HG03159 (cell line): ENCODE data around the gene FGF14.

Experiments used
- ATAC-seq: cut with Tn5 transposase; IDR thresholded peaks from one replicate; pipeline ENCODE4 v1.9.1; 2021; ENCODE audit warnings: mild to moderate bottlenecking, moderate library complexity; ENCODE audit not compliant: unreplicated experiment

FGF14 gene

GRCh38 chr13:101998129-101998528, 403.7 kb downstream of the FGF14 start:
- no peak for ATAC-seq

DNA sequence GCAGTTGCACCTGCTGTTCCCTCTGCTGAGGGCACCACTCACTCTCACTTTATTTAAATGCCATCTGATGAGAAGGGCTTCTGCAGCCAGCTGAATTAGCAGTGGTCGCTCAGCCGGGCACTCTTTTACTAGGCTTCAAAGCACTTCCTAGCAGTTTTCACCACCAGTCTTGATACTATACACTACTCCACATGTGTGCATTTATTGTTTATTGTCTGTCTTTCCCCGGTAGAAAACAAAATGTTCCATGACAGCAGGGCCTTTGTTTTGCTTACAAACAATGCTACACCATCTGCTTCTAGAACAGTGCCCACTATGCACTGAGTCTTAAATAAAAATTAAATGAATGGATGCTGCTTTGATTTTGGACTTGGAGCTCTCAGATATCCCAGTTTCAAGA, 404.9 kb downstream of the FGF14 start:
- no peak for ATAC-seq

GRCh38 chr13:101989798-101990350, 412.0 kb downstream of the FGF14 start:
- no peak for ATAC-seq

- no peak for ATAC-seq
These were observed 413.7 kb downstream of the FGF14 start for GRCh38 chr13:101988140-101988539.

DNA sequence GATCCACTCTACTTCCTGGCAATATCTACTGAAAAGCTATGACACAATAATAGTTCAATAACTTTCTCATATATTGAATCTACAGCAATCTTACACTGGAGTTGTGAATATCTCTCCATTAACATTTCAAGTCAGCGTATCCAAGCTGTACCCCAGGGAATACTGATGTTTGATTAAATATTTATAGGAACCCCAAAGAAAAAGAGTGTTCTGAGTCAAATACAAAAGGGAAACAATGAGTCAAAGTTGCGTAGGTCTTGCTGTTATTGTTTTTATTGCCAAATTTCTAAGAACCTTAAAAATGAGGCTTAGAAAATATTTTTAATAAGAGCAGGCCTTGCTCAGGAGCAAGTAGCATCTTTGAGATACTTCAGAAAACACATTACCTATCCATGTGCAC, 415.5 kb downstream of the FGF14 start:
- ATAC-seq = no peak

DNA sequence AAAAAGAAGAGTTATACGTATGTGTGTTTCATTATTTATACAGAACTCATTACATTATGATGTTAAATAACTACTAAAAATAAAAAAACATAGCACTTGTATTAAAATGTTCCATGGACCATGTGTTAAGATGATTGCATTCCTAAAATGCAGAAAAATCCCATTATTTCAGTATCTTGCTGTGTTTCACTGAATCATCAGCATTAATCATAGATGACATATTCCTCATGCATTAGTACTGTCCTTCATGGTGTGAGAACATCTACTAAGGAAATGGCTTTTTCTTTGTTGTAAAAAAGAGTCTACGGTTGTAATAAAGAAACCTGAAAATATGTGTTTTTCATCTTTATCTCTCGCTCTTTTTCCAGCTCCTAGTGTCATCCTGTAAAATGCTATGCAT, 416.5 kb downstream of the FGF14 start:
- ATAC-seq = no peak

DNA sequence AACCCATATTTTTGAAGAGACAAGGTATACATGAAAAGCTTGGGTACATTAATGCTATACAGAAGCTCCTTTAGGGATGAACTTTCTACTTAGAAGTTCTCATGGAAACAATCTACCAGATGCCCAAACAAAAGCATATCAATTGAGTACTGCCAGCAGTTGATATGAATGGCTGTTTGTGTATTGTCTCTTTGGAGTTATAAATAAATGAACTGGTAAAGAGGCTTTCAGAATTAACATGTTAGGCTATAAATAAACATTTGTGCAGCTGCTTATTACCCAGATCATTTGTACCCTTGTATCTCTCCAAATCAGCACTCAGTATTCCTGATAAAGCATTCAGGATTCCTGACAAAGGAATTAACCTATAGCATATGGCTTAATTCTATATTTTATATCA, 418.9 kb downstream of the FGF14 start:
- no peak for ATAC-seq

GRCh38 chr13:101979825-101980224, 422.0 kb downstream of the FGF14 start:
- ATAC-seq = no peak

- ATAC-seq = no peak
These were observed 423.1 kb downstream of the FGF14 start for GRCh38 chr13:101978552-101979315.

DNA sequence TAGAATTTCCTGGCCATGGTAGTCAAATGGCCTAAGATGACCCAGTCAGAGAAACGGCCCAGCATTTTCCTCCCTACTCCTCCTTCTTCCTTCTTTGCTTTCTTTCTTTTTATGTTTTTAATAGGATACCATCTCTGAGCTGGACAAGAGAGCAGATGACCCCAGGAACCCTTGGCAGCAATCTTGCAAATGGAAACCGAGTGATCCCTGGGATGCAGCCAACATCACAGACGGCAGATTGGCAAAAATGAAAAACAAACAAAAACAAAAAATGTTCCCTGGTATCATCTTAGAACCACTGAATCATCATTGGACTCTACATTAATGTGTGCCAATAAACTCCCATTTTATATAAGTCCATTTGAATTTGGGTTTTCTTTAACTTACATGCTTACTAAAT, 424.4 kb downstream of the FGF14 start:
- ATAC-seq = no peak

DNA sequence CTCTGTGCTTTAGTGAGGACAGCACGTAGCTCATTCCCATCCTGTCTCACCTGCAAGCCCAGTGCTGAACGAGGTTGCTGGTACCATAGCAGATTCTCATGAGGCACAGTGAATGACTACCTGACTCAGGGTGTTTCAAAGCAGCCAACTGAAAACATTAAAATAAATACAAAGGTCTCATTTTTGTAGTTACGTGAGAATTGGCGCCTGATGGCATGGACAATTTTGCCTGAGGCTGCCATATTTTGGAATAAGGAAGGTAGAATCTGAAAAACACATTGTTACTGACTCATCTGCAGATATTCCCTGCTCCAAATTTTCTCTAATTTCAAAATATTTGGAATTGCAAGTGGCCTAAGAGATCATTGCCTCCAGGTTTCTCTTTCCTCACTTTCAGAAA, 429.7 kb downstream of the FGF14 start:
- no peak for ATAC-seq

GRCh38 chr13:101970341-101970740, 431.5 kb downstream of the FGF14 start:
- ATAC-seq = no peak

- no peak for ATAC-seq
These were observed 434.1 kb downstream of the FGF14 start for GRCh38 chr13:101967781-101968180.

DNA sequence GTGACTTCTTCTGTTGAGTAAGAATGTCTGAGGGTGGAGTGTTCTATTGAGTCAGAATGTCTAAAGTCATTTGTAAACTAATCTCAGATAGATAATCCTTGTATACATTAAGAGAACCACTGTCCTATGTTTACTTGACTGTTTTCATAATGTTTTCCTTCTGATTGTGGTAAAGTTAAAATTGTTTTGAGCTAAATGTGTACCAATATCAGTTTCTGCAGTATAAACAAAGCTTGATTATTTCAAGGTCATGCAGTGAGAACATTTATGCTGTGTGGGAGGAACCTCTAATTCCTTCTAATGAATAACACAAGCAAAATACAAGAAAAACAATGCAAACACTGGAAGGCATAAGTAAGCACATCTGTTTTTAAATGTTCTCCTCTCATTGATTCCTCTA, 434.6 kb downstream of the FGF14 start:
- ATAC-seq = no peak

DNA sequence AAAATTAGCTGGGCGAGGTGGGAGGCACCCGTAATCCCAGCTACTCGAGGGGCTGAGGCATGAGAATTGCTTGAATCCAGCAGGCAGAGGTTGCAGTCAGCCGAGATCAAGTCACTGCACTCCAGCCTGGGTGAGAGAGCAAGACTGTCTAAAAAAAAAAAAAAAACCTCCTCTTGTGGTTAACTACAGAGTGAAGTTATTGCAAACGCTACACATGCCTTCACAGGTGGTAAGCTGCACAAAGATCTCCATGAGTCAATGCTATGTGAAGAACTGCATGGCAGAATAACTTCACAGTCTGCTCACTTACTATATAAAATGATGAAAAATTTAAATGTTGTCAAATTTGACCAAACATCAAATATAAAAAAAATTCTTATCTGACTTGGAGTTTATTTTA, 436.8 kb downstream of the FGF14 start:
- no peak for ATAC-seq

DNA sequence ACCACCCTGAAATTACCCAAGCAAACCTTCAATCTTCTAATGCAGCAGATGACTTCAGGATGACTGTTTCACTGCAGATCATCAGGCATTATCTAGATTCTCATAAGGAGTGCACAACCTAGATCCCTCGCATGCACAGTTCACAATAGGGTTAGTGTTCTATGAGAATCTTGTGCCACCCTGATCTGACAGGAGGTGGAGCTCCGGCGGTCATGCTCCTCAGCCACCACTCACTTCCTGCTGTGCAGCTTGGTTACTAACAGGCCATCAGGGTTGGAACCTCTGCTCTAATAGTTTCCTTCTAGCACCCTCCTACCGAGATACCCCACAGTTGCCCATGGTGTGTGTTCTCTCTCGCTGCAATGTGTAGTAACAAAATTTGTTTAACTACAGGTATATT, 442.8 kb downstream of the FGF14 start:
- ATAC-seq = no peak

GRCh38 chr13:101955764-101956163, 446.1 kb downstream of the FGF14 start:
- no peak for ATAC-seq

GRCh38 chr13:101951114-101951513, 450.7 kb downstream of the FGF14 start:
- no peak for ATAC-seq

DNA sequence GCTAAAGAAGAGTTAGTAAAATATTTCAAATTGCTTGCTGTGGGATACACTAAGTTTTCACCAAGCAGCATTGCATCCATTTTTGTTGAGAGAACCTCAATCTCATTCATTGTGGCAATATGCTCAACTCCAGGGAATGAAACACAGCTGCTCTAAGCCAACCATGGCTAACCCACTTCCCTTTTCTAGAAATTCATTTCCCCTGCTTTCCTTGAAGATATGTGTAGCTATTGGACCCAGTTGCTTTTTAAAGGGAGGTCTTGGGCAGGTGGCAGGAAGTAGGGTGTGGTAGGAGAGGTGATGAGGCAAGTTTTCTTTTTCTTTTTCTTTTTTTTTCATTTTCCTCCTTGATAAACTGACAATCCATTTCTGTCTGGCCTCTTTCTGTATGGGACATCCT, 452.2 kb downstream of the FGF14 start:
- ATAC-seq = no peak

DNA sequence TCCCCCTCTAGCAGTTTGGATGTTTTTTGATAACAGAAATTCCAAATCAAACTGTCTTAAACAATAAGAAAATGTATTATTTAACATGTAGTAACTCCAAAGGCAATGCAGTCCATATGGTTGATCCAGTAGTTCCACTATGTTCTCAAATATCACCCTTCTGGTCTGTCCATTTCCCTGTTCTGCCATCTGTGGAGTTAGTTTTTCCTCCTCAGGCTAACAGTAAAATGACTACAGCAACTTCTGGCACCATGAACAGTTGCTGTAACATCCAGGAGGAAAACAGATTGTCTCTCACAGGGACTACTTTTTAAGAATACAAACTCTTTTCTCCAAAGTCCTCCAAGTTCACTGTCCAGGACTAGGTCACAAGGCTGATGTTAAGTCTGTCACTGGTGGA, 455.4 kb downstream of the FGF14 start:
- no peak for ATAC-seq

DNA sequence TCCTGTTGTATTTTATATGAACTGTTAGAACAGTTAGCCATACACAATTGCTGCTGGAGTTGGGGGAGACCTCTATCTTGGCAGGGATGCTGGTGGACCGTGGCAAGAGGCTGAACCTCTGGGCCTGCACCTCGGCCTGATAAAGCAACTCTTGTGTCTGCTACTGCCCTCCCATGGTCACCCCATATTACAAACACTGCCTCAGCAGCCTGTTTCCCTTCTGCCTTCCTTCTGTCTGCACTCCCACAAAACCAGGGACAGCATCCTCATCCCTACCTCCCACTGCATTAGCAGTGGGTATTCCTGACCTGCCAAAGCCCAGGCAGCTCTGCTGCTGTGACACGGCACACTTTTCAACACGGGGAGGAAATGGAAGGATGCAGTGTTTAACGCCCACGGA, 456.4 kb downstream of the FGF14 start:
- ATAC-seq = no peak

GRCh38 chr13:101944521-101944920, 457.3 kb downstream of the FGF14 start:
- no peak for ATAC-seq
